Measurements from ENCODE around the gene UBE2U. TPM values are rescaled to one million over a fixed set of nuclear protein-coding genes. Genes with fewer than 3 reads are reported as not detected.

UBE2U gene
- total and polyA plus RNA-seq, 2 of the 8 experiments (the other 6 are each of a cell fraction or from before 2014, with no cell fraction given) = not detected

GRCh38 chr1:64186898-64187280 lies 16.5 kb upstream of the UBE2U start:
- no peak overlapping the region for H3K23ac ChIP-seq (ENCODE audit: insufficient read length)
- no peak overlapping the region for H2AK5ac ChIP-seq (ENCODE audit: low read depth, low read length)
- H2BK20ac ChIP-seq (ENCODE audit: low read length) = no peak overlapping the region
- H3K4me1 ChIP-seq (replicated peaks in 1 of 4; ENCODE audit: control insufficient read depth in 3 of 4, insufficient read depth in 4 of 4, low read length in 3 of 4) = 0 out of 7 replicates have a peak, but pooled peaks cover 0 to 2% (median 0%) of the 10 kb centered on the region in 4 experiments
- no peaks in the 10 kb centered on the region for H3K36me3 ChIP-seq (ENCODE audit: control insufficient read depth in 2 of 4, insufficient read depth in 4 of 4, low read length in 3 of 4)
- no peaks in the 10 kb centered on the region for H3K27me3 ChIP-seq (replicated peaks in 1 of 4; ENCODE audit: control insufficient read depth in 3 of 4, extremely low read depth in 1 of 4, insufficient read depth in 3 of 4, low read length in 3 of 4)
- TF ChIP-seq TAF1 (IDR thresholded peaks at IDR 0.05; ENCODE audit: low read depth, low read length) (no peak), HDAC2 (IDR thresholded peaks at IDR 0.05; ENCODE audit: borderline replicate concordance in 1 of 2, low read depth in 2 of 2, low read length in 2 of 2) (no peak), EP300 (IDR thresholded peaks at IDR 0.05; ENCODE audit: borderline replicate concordance in 1 of 2, low read depth in 2 of 2, low read length in 2 of 2) (no peak), YY1 (IDR thresholded peaks at IDR 0.05; ENCODE audit: low read depth, low read length) (no peak), SIRT6 (IDR thresholded peaks at IDR 0.05; ENCODE audit: low read length) (no peak), PHF8 (conservative IDR thresholded peaks at IDR 0.05; ENCODE audit: low read depth, low read length) (no peak), SUZ12 (IDR thresholded peaks at IDR 0.05; ENCODE audit: low read length) (no peak), CBX5 (IDR thresholded peaks at IDR 0.05; ENCODE audit: low read depth, low read length) (no peak), JUN (IDR thresholded peaks at IDR 0.05; ENCODE audit: low read depth, low read length) (no peak), TAF7 (optimal IDR thresholded peaks at IDR 0.05; ENCODE audit: borderline replicate concordance, low read depth, low read length) (no peak)
- H2BK120ac ChIP-seq (replicated peaks; ENCODE audit: low read depth, low read length) = no peak overlapping the region
- DNase-seq (ENCODE audit: low read depth in 1 of 2, low spot score in 2 of 2) (no peak), FAIRE-seq (no peak)
- ChIA-PET CTCF (ENCODE audit: partially characterized antibody) (interaction anchor here (0.6 to 1.0 kb wide), 3 partner anchors 26 to 1283 kb away, joined by 3 to 4 read pairs (median 3); no protein-coding TSS in a partner anchor), POLR2A (ENCODE audit: partially characterized antibody) (no interaction called here)
- no peak overlapping the region for H3K18ac ChIP-seq (ENCODE audit: extremely low read depth, low read length)
- H4K8ac ChIP-seq (ENCODE audit: extremely low read depth, insufficient read depth, low read length) = no peak overlapping the region
- no peak overlapping the region for H3K27ac ChIP-seq (ENCODE audit: low read depth, low read length)
- no peak overlapping the region for H2BK5ac ChIP-seq (ENCODE audit: low read depth, low read length)
- H4K91ac ChIP-seq (replicated peaks; ENCODE audit: insufficient read length, low read length) = no peak overlapping the region
- H3K4ac ChIP-seq (replicated peaks; ENCODE audit: insufficient read length, low read depth, low read length) = no peak overlapping the region
- H4K20me1 ChIP-seq (replicated peaks in 1 of 2; ENCODE audit: control insufficient read depth in 1 of 2, insufficient read depth in 2 of 2, low read length in 2 of 2) = peaks cover 0 to 2% of the 10 kb centered on the region in 2 experiments
- no peak overlapping the region for H2BK12ac ChIP-seq (ENCODE audit: low read depth, low read length)
- WGBS, 2 experiments (ENCODE audit: extremely low coverage in 1 of 2, insufficient coverage in 1 of 2, insufficient read length in 1 of 2, insufficient replicate concordance in 2 of 2, low coverage in 1 of 2, low lambda C conversion rate in 2 of 2, missing lambda C conversion rate in 1 of 2) = 92% methylated on average over 7 of the region's 7 CpGs; no CpG with 5 or more reads in 1 of the 2 experiments
- H3K79me1 ChIP-seq (ENCODE audit: low read depth, low read length) = no peaks in the 10 kb centered on the region
- no peaks in the 10 kb centered on the region; the same call in 1 of the 2 replicates for H3K23me2 ChIP-seq (ENCODE audit: low read depth, low read length)
- H3K9me3 ChIP-seq (ENCODE audit: insufficient read depth in 2 of 2, low read depth in 1 of 2, low read length in 1 of 2) = no peaks in the 10 kb centered on the region
- H3K4me3 ChIP-seq (ENCODE audit: extremely low read depth in 1 of 4, insufficient read depth in 2 of 4, low read depth in 3 of 4, low read length in 4 of 4) = no peak overlapping the region
- H3K14ac ChIP-seq (ENCODE audit: insufficient read length) = no peak overlapping the region
- no peak overlapping the region for H2AFZ ChIP-seq (ENCODE audit: low read length)
- H3K56ac ChIP-seq (replicated peaks; ENCODE audit: insufficient read length, low read depth, low read length) = no peak overlapping the region
- no peak overlapping the region for H3K9ac ChIP-seq (replicated peaks in 1 of 4; ENCODE audit: extremely low read depth in 1 of 4, low read depth in 3 of 4, low read length in 3 of 4)
- no peaks in the 10 kb centered on the region for H3K79me2 ChIP-seq (ENCODE audit: control insufficient read depth in 1 of 2, insufficient read depth in 2 of 2, low read length in 2 of 2)
- no peak overlapping the region for H2BK15ac ChIP-seq (ENCODE audit: low read length)
- no peak overlapping the region for H4K5ac ChIP-seq (ENCODE audit: insufficient read length, low read depth, low read length)
- H3K4me2 ChIP-seq (ENCODE audit: insufficient read depth in 1 of 2, low read depth in 2 of 2, low read length in 2 of 2) = no peak overlapping the region
